Endothelial cell of umbilical vein (primary cell): ENCODE data around the gene KIRREL1. TPM values are rescaled to one million over a fixed set of nuclear protein-coding genes. Genes with fewer than 3 reads are reported as not detected.
A peak's percentile ranks its signal among the peaks of the same experiment; 100 is the strongest.

Experiments
- BruUV-seq: library from RNA; stranded (reverse); fragments of 400-500 nt; replicated peaks from 2 replicates; lab custom pipeline; 2021; lab: Mats Ljungman, UMichigan
- CTCF ChIA-PET: fragments of 300-600, 350-600 bp; sonication (Branson Sonifier 250); formaldehyde crosslinking; loops from one replicate; lab custom pipeline; 2021; ENCODE audit warnings: antibody characterized with exemption, inconsistent platforms; lab: Charles Lee
- POLR2A ChIA-PET: fragments of 300-600, 350-600 bp; sonication (Branson Sonifier 250); formaldehyde crosslinking; loops from one replicate; lab custom pipeline; 2021; ENCODE audit warnings: antibody characterized with exemption, inconsistent platforms; lab: Charles Lee
- DNase-seq: peaks from one replicate; pipeline ENCODE4 v3.0.0-alpha.2; 2011; ENCODE audit warnings: low read depth, low spot score
- FAIRE-seq: peaks from 2 replicates; lab custom pipeline; 2011; peaks lifted over from hg19 to GRCh38; lab: Jason Lieb, UNC
- H2AFZ ChIP-seq: 2 replicates; pipeline ENCODE4 v1.6.0; 2012; ENCODE audit warnings: low read depth, low read length, control low read depth, inconsistent platforms
- H3K27ac ChIP-seq: 2 replicates; pipeline ENCODE4 v1.5.1; 2011; ENCODE audit warnings: low read depth, mild to moderate bottlenecking, control low read depth, low read length, moderate library complexity; ENCODE audit not compliant: insufficient read depth
- H3K27me3 ChIP-seq, 2 experiments: 2 replicates each; pipeline versions ENCODE4 v1.6.0 to v1.6.1; 2011; ENCODE audit warnings: low read length in 2 of 2, mixed read lengths in 1 of 2; ENCODE audit not compliant: control insufficient read depth in 2 of 2, insufficient read depth in 2 of 2
- H3K36me3 ChIP-seq, 2 experiments: 2 replicates in 1 of 2; 3 replicates in 1 of 2; pipeline ENCODE4 v1.5.1; 2011; ENCODE audit warnings: low read length in 2 of 2, mild to moderate bottlenecking in 1 of 2, moderate library complexity in 1 of 2; ENCODE audit not compliant: control insufficient read depth in 2 of 2, insufficient read depth in 2 of 2; ENCODE audit errors: extremely low read depth in 1 of 2
- H3K4me1 ChIP-seq: 3 replicates; pipeline ENCODE4 v1.5.1; 2011; ENCODE audit warnings: mild to moderate bottlenecking, low read length; ENCODE audit not compliant: control insufficient read depth, insufficient read depth; ENCODE audit errors: extremely low read depth
- H3K4me2 ChIP-seq: 2 replicates; pipeline ENCODE4 v1.6.1; 2011; ENCODE audit warnings: low read length, control low read depth, mixed read lengths; ENCODE audit not compliant: insufficient read depth
- H3K4me3 ChIP-seq, 3 experiments: fragments of 200-600 bp in 1 of 3; sonication (generic), shearing (Covaris generic) in 1 of 3; replicated peaks in 1 of 3; 2 replicates each; pipeline ENCODE4 v1.5.1; 2011 to 2016; ENCODE audit warnings: control low read depth in 3 of 3, low read length in 3 of 3, mild to moderate bottlenecking in 2 of 3, inconsistent platforms in 1 of 3, low read depth in 1 of 3, moderate library complexity in 1 of 3; ENCODE audit not compliant: insufficient read depth in 1 of 3
- H3K79me2 ChIP-seq: 2 replicates; pipeline ENCODE4 v1.6.0; 2012; ENCODE audit warnings: low read length, inconsistent platforms; ENCODE audit not compliant: control insufficient read depth, insufficient read depth
- H3K9ac ChIP-seq: replicated peaks from 2 replicates; pipeline ENCODE3; 2011; ENCODE audit warnings: low read length, control low read depth; ENCODE audit not compliant: insufficient read depth; ENCODE audit errors: extremely low read depth
- H3K9me1 ChIP-seq: replicated peaks from 3 replicates; pipeline ENCODE4 v1.6.0; 2011; ENCODE audit warnings: mild to moderate bottlenecking, low read length; ENCODE audit not compliant: control insufficient read depth, insufficient read depth; ENCODE audit errors: extremely low read depth
- H3K9me3 ChIP-seq: replicated peaks from 2 replicates; pipeline ENCODE4 v1.5.1; 2012; ENCODE audit warnings: low read length, inconsistent platforms; ENCODE audit not compliant: control insufficient read depth, insufficient read depth
- H4K20me1 ChIP-seq: replicated peaks from 2 replicates; pipeline ENCODE3; 2011; ENCODE audit warnings: mild to moderate bottlenecking, low read length; ENCODE audit not compliant: control insufficient read depth, insufficient read depth; ENCODE audit errors: extremely low read depth
- CTCF ChIP-seq, 2 donors: IDR thresholded peaks; 1 replicate in 1 of 2; 2 replicates in 1 of 2; pipeline ENCODE4 v1.5.1; 2011; ENCODE audit warnings: low read length in 2 of 2, mild to moderate bottlenecking in 2 of 2, moderate library complexity in 2 of 2, control low read depth in 1 of 2, inconsistent platforms in 1 of 2, low read depth in 1 of 2; ENCODE audit not compliant: insufficient read depth in 1 of 2; ENCODE audit errors: extremely low read depth in 1 of 2
- EZH2 ChIP-seq: IDR thresholded peaks from 2 replicates; pipeline ENCODE4 v1.6.1; 2012; ENCODE audit warnings: borderline replicate concordance, low read depth, mild to moderate bottlenecking, moderate library complexity, low read length, inconsistent platforms; ENCODE audit not compliant: severe bottlenecking
- FOS ChIP-seq: IDR thresholded peaks from 2 replicates; pipeline ENCODE4 v1.6.1; 2011; ENCODE audit warnings: mild to moderate bottlenecking, low read length, moderate library complexity, borderline replicate concordance; ENCODE audit not compliant: insufficient read depth
- GATA2 ChIP-seq: IDR thresholded peaks from 2 replicates; pipeline ENCODE4 v1.7.0; 2011; ENCODE audit warnings: low read depth, mild to moderate bottlenecking, moderate library complexity, mixed read lengths, low read length; ENCODE audit not compliant: insufficient read length, insufficient read depth
- JUN ChIP-seq: IDR thresholded peaks from 2 replicates; pipeline ENCODE4 v1.6.1; 2011; ENCODE audit warnings: borderline replicate concordance, low read depth; ENCODE audit not compliant: insufficient read length, insufficient read depth
- MYC ChIP-seq: IDR thresholded peaks from one replicate; pipeline ENCODE4 v1.6.1; 2011; ENCODE audit warnings: mild to moderate bottlenecking, low read depth, low read length
- POLR2A ChIP-seq: IDR thresholded peaks from 2 replicates; pipeline ENCODE4 v1.6.1; 2012; ENCODE audit warnings: low read depth, mild to moderate bottlenecking, control low read depth, low read length
- POLR2AphosphoS5 ChIP-seq: IDR thresholded peaks from 2 replicates; pipeline ENCODE4 v1.6.1; 2012; ENCODE audit warnings: low read depth, mild to moderate bottlenecking, control low read depth, low read length, moderate library complexity; ENCODE audit not compliant: insufficient read depth
- dilution Hi-C: fragments of 300-500 bp; cut with MboI; formaldehyde crosslinking; loops from one replicate; pipeline ENCODE4 v1.15.0; 2019; ENCODE audit warnings: low sequenced_read_pairs; ENCODE audit not compliant: extremely low pct_ligation_motif_present
- intact Hi-C: fragments of 100-400 bp; cut with micrococcal nuclease; formaldehyde crosslinking; loops from one replicate; pipeline ENCODE4 v1.10.0; 2022
- polyA plus RNA-seq, 4 experiments: library from polyadenylated mRNA; depleted of rRNA in 3 of 4; stranded (reverse) in 3 of 4; unstranded in 1 of 4; fragments of >200 nt; gene quantifications; 2 replicates each; pipeline versions ENCODE4 v1.2.1 to v1.2.3, GENCODE V29; 2011 to 2012; ENCODE audit warnings: missing spikeins in 1 of 4
- total RNA-seq: library from RNA; stranded (reverse); gene quantifications from 2 replicates; pipeline ENCODE4 v1.2.3, GENCODE V29; 2021
- TF ChIP-seq, protein P1 (sequence below): IDR thresholded peaks from 2 replicates; pipeline ENCODE4 v1.6.1; 2011; ENCODE audit not compliant: insufficient read depth, insufficient read length

The KIRREL1 gene
- total and polyA plus RNA-seq, 2 donors (not counting 3 experiments of a cell fraction or from before 2014, with no cell fraction given), result 35.6 to 57.6 TPM

GRCh38 chr1:158037866-158038359 lies 44.5 kb downstream of the KIRREL1 start:
- FAIRE-seq, result peak; percentile 98
- Histone ChIP-seq H3K4me3 (no peak overlapping the region), H3K4me1 (peaks cover 28% of the 10 kb centered on the region), H3K9me3 (no peaks in the 10 kb centered on the region), H3K9ac (no peak overlapping the region), H3K36me3 (no peaks in the 10 kb centered on the region), H2AFZ (no peak overlapping the region), H4K20me1 (no peaks in the 10 kb centered on the region), H3K79me2 (peaks cover 28% of the 10 kb centered on the region), H3K4me2 (peak overlapping the region; percentile 22), H3K27ac (peak overlapping the region; percentile 37), H3K27me3 (no peaks in the 10 kb centered on the region), H3K9me1 (no peaks in the 10 kb centered on the region)
- POLR2A ChIA-PET, result interaction anchor here (1.1 to 1.6 kb wide), 3 partner anchors 18 to 44 kb away, joined by 3 to 12 read pairs (median 5); partner anchors contain the start of gene KIRREL1
- CTCF ChIA-PET, result interaction anchor here (0.7 to 7.4 kb wide), 23 partner anchors 8 to 386 kb away, joined by 3 to 264 read pairs (median 5); partner anchors contain the start of gene KIRREL1
- TF ChIP-seq FOS, result peak; percentile 56
- no peak for TF ChIP-seq CTCF (IDR thresholded peaks at IDR 0.05; ENCODE audit: extremely low read depth in 1 of 2, insufficient read depth in 1 of 2, low read depth in 1 of 2, low read length in 2 of 2)
- no peak for TF ChIP-seq MYC
- no peak for TF ChIP-seq JUN
- TF ChIP-seq, protein P1, sequence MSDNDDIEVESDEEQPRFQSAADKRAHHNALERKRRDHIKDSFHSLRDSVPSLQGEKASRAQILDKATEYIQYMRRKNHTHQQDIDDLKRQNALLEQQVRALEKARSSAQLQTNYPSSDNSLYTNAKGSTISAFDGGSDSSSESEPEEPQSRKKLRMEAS, result no peak
- TF ChIP-seq EZH2, result no peak
- TF ChIP-seq POLR2A, result no peak
- no peak for TF ChIP-seq GATA2
- TF ChIP-seq POLR2AphosphoS5, result peak; percentile 74
- DNase-seq, result peak; percentile 58
- no TSS peak for BruUV-seq
- dilution Hi-C loops, result no loop called here
- intact Hi-C loops, result loop anchor here (1.0 to 2.0 kb wide), 3 partner anchors 18 to 69 kb away; no protein-coding TSS in a partner anchor
